A549 (cell line): ENCODE results near the gene FKBP4. TPM values are rescaled to one million over a fixed set of nuclear protein-coding genes. Genes with fewer than 3 reads are reported as not detected.

Experiments used
- ATAC-seq, 2 experiments: fragments of 200-7000 bp in 1 of 2; fragments of >200 bp in 1 of 2; cut with Nextera tagmentation in 1 of 2; cut with Tn5 transposase in 1 of 2; 3 replicates each; pipeline versions ENCODE4 v1.8.0 to v1.9.1; 2018 to 2020; ENCODE audit warnings: mild to moderate bottlenecking in 1 of 2, moderate library complexity in 1 of 2
- CTCF ChIA-PET: fragments of 300-600 bp; sonication (Branson Sonifier 250); formaldehyde crosslinking; extraction: SDS; loops from one replicate; lab custom pipeline; 2021; ENCODE audit warnings: antibody characterized with exemption, inconsistent platforms; lab: Yijun Ruan, JAX
- POLR2A ChIA-PET: fragments of 350-600 bp; formaldehyde crosslinking; extraction: SDS; loops from one replicate; lab custom pipeline; 2021; ENCODE audit warnings: antibody characterized with exemption, inconsistent platforms; lab: Yijun Ruan, JAX
- DNase-seq, 2 experiments: peaks; one replicate each; pipeline versions ENCODE4 v3.0.0 to v3.0.0-alpha.2; 2011 to 2016; ENCODE audit warnings: low read depth in 1 of 2, low spot score in 1 of 2
- FAIRE-seq: peaks from 2 replicates; lab custom pipeline; 2011; peaks lifted over from hg19 to GRCh38; lab: Jason Lieb, UNC
- H3K27ac ChIP-seq, 2 experiments: fragments of >200 bp; sonication (Bioruptor Twin); formaldehyde crosslinking; 3 replicates each; pipeline ENCODE4 v1.5.1; 2016 to 2017
- H3K4me1 ChIP-seq: fragments of >200 bp; sonication (Bioruptor Twin); formaldehyde crosslinking; 3 replicates; pipeline ENCODE4 v1.6.1; 2016
- H3K4me2 ChIP-seq: fragments of >200 bp; sonication (Bioruptor Twin); formaldehyde crosslinking; 3 replicates; pipeline ENCODE4 v1.6.1; 2016
- H3K4me3 ChIP-seq: fragments of >200 bp; sonication (Bioruptor Twin); formaldehyde crosslinking; 3 replicates; pipeline ENCODE4 v1.5.1; 2016
- H3K9me3 ChIP-seq: fragments of >200 bp; sonication (Bioruptor Twin); formaldehyde crosslinking; 3 replicates; pipeline ENCODE4 v1.6.1; 2016
- BHLHE40 ChIP-seq: IDR thresholded peaks from 2 replicates; pipeline ENCODE4 v1.6.1; 2012; ENCODE audit warnings: low read depth, low read length, inconsistent platforms
- CHD4 ChIP-seq: fragments of 200-600 bp; sonication (generic); IDR thresholded peaks from 2 replicates; pipeline ENCODE4 v1.6.1; 2016; ENCODE audit warnings: antibody characterized with exemption, mild to moderate bottlenecking, borderline replicate concordance
- FOSB ChIP-seq: fragments of 250-450 bp; sonication (Bioruptor Pico); IDR thresholded peaks from 2 replicates; pipeline ENCODE4 v1.5.0; 2020; ENCODE audit warnings: mild to moderate bottlenecking, moderate library complexity
- GATA3 ChIP-seq: IDR thresholded peaks from 2 replicates; pipeline ENCODE4 v1.6.1; 2012; ENCODE audit warnings: borderline replicate concordance
- HDAC2 ChIP-seq: fragments of 200-600 bp; sonication (generic); IDR thresholded peaks from 2 replicates; pipeline ENCODE4 v1.6.1; 2016
- HOXB5 ChIP-seq: fragments of 250-450 bp; sonication (Bioruptor Pico); IDR thresholded peaks from 2 replicates; pipeline ENCODE4 v1.5.0; 2020; ENCODE audit warnings: mild to moderate bottlenecking, moderate library complexity
- JUNB ChIP-seq: fragments of >200 bp; sonication (Bioruptor Twin); formaldehyde crosslinking; IDR thresholded peaks from 2 replicates; pipeline ENCODE4 v1.6.1; 2016
- KDM5A ChIP-seq: fragments of 200-600 bp; sonication (generic); IDR thresholded peaks from 2 replicates; pipeline ENCODE4 v1.6.1; 2016; ENCODE audit warnings: antibody characterized with exemption, mild to moderate bottlenecking
- REST ChIP-seq: fragments of 200-600 bp; sonication (generic); IDR thresholded peaks from 2 replicates; pipeline ENCODE4 v1.6.1; 2016; ENCODE audit warnings: antibody characterized with exemption, mild to moderate bottlenecking, moderate library complexity
- ZSCAN20 ChIP-seq: fragments of 250-450 bp; sonication (Bioruptor Pico); IDR thresholded peaks from 2 replicates; pipeline ENCODE4 v1.8.0; 2022; ENCODE audit warnings: mild to moderate bottlenecking, moderate library complexity
- WGBS: methylation state at CpG from one replicate; pipeline ENCODE4 v1.1.6; 2017; ENCODE audit errors: missing lambda C conversion rate; 5-methylcytosine and 5-hydroxymethylcytosine counted together
- polyA plus RNA-seq, 4 experiments: library from polyadenylated mRNA; depleted of rRNA in 3 of 4; stranded (reverse); fragments of >200 nt; fragmentation: RNase III in 1 of 4; extraction: RNeasy Plus Mini Kit Qiagen cat#74134 plus additional on column Dnase treatment in 1 of 4; gene quantifications; 2 replicates in 3 of 4; 3 replicates in 1 of 4; pipeline ENCODE4 v1.2.3, GENCODE V29; 2011 to 2017
- TF ChIP-seq, protein P1 (sequence below): fragments of 250-450 bp; sonication (Bioruptor Pico); IDR thresholded peaks from 2 replicates; pipeline ENCODE4 v1.5.0; 2020; ENCODE audit warnings: low read depth, mild to moderate bottlenecking, moderate library complexity
- TF ChIP-seq, protein P2 (sequence below): fragments of >200 bp; sonication (Bioruptor Twin); formaldehyde crosslinking; IDR thresholded peaks from 3 replicates; pipeline ENCODE4 v1.6.1; 2016

The FKBP4 gene
- polyA plus RNA-seq, 2 of the 4 experiments (the other 2 are of a cell fraction) = 108 to 137 TPM

DNA sequence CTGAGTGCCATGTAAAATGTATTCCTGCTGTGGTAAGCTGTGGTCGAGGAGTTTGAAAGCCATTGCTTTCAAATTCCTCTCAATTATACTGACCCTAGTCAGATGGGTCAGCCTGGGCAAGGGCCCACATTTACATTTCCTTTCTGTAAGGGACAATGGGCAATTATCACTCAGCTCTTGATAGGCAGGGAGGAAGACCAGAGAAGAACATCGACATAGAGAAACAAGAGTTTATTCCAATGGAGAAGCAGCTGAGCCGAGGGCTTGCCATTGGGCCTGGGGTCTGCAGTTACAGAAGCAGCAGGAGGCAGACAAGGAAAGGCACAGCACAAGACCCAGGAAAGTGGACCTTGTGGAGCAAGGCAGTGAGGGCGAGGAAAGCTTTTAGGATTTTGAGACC, 30.4 kb downstream of the FKBP4 start (continued):
- TF ChIP-seq, protein P1, sequence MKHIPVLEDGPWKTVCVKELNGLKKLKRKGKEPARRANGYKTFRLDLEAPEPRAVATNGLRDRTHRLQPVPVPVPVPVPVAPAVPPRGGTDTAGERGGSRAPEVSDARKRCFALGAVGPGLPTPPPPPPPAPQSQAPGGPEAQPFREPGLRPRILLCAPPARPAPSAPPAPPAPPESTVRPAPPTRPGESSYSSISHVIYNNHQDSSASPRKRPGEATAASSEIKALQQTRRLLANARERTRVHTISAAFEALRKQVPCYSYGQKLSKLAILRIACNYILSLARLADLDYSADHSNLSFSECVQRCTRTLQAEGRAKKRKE (CRISPR knock-in tag) = no peak
- TF ChIP-seq REST = no peak

GRCh38 chr12:2826036-2826435, 31.3 kb downstream of the FKBP4 start:
- ChIA-PET CTCF (interaction anchor here (1.1 kb wide), 1 partner anchor 10 kb away, joined by 3 read pairs; no protein-coding TSS in a partner anchor), POLR2A (no interaction called here)
- no peak for FAIRE-seq

More at GRCh38 chr12:2826036-2826435, 31.3 kb downstream of the FKBP4 start:
- DNase-seq (no peak), ATAC-seq (no peak)
- Histone ChIP-seq H3K4me1 (no peaks in the 10 kb centered on the region), H3K4me2 (no peak overlapping the region), H3K27ac (no peak overlapping the region), H3K9me3 (no peaks in the 10 kb centered on the region), H3K4me3 (no peak overlapping the region)
- TF ChIP-seq, protein P2, sequence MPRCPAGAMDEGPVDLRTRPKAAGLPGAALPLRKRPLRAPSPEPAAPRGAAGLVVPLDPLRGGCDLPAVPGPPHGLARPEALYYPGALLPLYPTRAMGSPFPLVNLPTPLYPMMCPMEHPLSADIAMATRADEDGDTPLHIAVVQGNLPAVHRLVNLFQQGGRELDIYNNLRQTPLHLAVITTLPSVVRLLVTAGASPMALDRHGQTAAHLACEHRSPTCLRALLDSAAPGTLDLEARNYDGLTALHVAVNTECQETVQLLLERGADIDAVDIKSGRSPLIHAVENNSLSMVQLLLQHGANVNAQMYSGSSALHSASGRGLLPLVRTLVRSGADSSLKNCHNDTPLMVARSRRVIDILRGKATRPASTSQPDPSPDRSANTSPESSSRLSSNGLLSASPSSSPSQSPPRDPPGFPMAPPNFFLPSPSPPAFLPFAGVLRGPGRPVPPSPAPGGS = no peak
- TF ChIP-seq BHLHE40 (no peak), GATA3 (no peak), JUNB (no peak), KDM5A (no peak), HOXB5 (CRISPR knock-in tag) (no peak), ZSCAN20 (CRISPR knock-in tag) (no peak), HDAC2 (no peak), CHD4 (no peak), FOSB (CRISPR knock-in tag) (no peak), REST (no peak)
- 88% methylated on average over 3 of the region's 3 CpGs for WGBS
